CD4-positive, alpha-beta T cell (primary cell): Measurements from ENCODE around the gene SEMA6C. TPM values are rescaled to one million over a fixed set of nuclear protein-coding genes. Genes with fewer than 3 reads are reported as not detected.

Experiments
- ATAC-seq: fragments of 200-7000 bp; cut with Tn5 transposase; one replicate; pipeline ENCODE4 v1.10.0; 2022; ENCODE audit warnings: mild to moderate bottlenecking; ENCODE audit not compliant: poor library complexity
- CTCF ChIA-PET: fragments of 350-600 bp; sonication (Branson Sonifier 250); formaldehyde crosslinking; loops from one replicate; lab custom pipeline; 2021; ENCODE audit warnings: antibody characterized with exemption, inconsistent platforms; lab: Charles Lee
- POLR2A ChIA-PET: fragments of 350-600 bp; sonication (Branson Sonifier 250); formaldehyde crosslinking; loops from one replicate; lab custom pipeline; 2021; ENCODE audit warnings: antibody characterized with exemption, inconsistent platforms; lab: Charles Lee
- DNase-seq, 14 experiments: peaks; one replicate each; pipeline ENCODE4 v3.0.0-alpha.2; 2013 to 2020; ENCODE audit warnings: mixed read lengths in 2 of 14
- H3K27ac ChIP-seq, 2 donors: one replicate each; pipeline versions ENCODE4 v1.5.1 to v1.7.0; 2013; ENCODE audit warnings: low read length in 2 of 2, low read depth in 1 of 2, mild to moderate bottlenecking in 1 of 2
- H3K27me3 ChIP-seq, 2 experiments: 1 replicate in 1 of 2; 2 replicates in 1 of 2; pipeline versions ENCODE4 v1.6.1 to v1.7.0; 2013; ENCODE audit warnings: low read length in 2 of 2, control low read depth in 1 of 2, mild to moderate bottlenecking in 1 of 2, moderate library complexity in 1 of 2; ENCODE audit not compliant: insufficient read depth in 2 of 2, control insufficient read depth in 1 of 2
- H3K36me3 ChIP-seq: one replicate; pipeline ENCODE4 v1.6.1; 2013; ENCODE audit warnings: low read length, control low read depth; ENCODE audit not compliant: insufficient read depth
- H3K4me1 ChIP-seq: one replicate; pipeline ENCODE4 v1.6.1; 2013; ENCODE audit warnings: low read length, control low read depth; ENCODE audit not compliant: insufficient read depth
- H3K4me3 ChIP-seq: one replicate; pipeline ENCODE4 v1.5.1; 2013; ENCODE audit warnings: mild to moderate bottlenecking, low read length, moderate library complexity
- H3K9me3 ChIP-seq, 2 experiments: 1 replicate in 1 of 2; 2 replicates in 1 of 2; pipeline versions ENCODE4 v1.6.1 to v1.7.0; 2013; ENCODE audit warnings: low read length in 2 of 2, mild to moderate bottlenecking in 2 of 2, control low read depth in 1 of 2, moderate library complexity in 1 of 2; ENCODE audit not compliant: control insufficient read depth in 1 of 2, insufficient read depth in 1 of 2
- H3K27ac Mint-ChIP-seq: one replicate; pipeline ENCODE4 v1.8.0; 2020; ENCODE audit warnings: mixed read lengths
- H3K27me3 Mint-ChIP-seq: one replicate; pipeline ENCODE4 v1.8.0; 2021; ENCODE audit warnings: mixed read lengths
- H3K36me3 Mint-ChIP-seq: one replicate; pipeline ENCODE4 v1.8.0; 2021; ENCODE audit warnings: low read depth, mixed read lengths
- H3K4me1 Mint-ChIP-seq: one replicate; pipeline ENCODE4 v1.8.0; 2021; ENCODE audit warnings: low read depth, mixed read lengths
- H3K4me3 Mint-ChIP-seq: one replicate; pipeline ENCODE4 v1.8.0; 2020; ENCODE audit warnings: mild to moderate bottlenecking, mixed read lengths
- H3K9me3 Mint-ChIP-seq: one replicate; pipeline ENCODE4 v1.8.0; 2020; ENCODE audit warnings: mixed read lengths
- CTCF ChIP-seq: fragments of 200-600 bp; IDR thresholded peaks from one replicate; pipeline ENCODE4 v1.8.0; 2022; ENCODE audit warnings: antibody characterized with exemption, mild to moderate bottlenecking
- intact Hi-C, 2 experiments: fragments of 100-400 bp; cut with DNase I in 1 of 2; cut with micrococcal nuclease in 1 of 2; formaldehyde crosslinking; loops; one replicate each; pipeline versions ENCODE4 v1.15.1 to v1.9.0; 2023 to 2025; cut with DNase I, micrococcal nuclease
- total RNA-seq, 174 experiments: library from RNA in 2 of 174; stranded (reverse) in 2 of 174; gene quantifications; one replicate each; pipeline ENCODE4 v1.2.3 and lab custom pipeline; 2021 to 2026

Gene SEMA6C
- total RNA-seq, 2 experiments from 2014 or later = 3.8 to 5.5 TPM

GRCh38 chr1:151131701-151132334 lies 14.6 kb downstream of the SEMA6C start:
- Mint-ChIP-seq H3K27ac (peak overlapping the region; percentile 88), H3K9me3 (no peaks in the 10 kb centered on the region), H3K4me1 (peaks cover 15% of the 10 kb centered on the region), H3K27me3 (no peaks in the 10 kb centered on the region), H3K4me3 (peak overlapping the region; percentile 86), H3K36me3 (peaks cover 10% of the 10 kb centered on the region)
- no peak for TF ChIP-seq CTCF
- ChIA-PET POLR2A (interaction anchor here (0.5 to 3.0 kb wide), 16 partner anchors 9 to 833 kb away, joined by 3 to 40 read pairs (median 5); partner anchors contain the start of genes CDC42SE1, LYSMD1, SCNM1 and TNFAIP8L2), CTCF (interaction anchor here (0.8 kb wide), 1 partner anchor 10 kb away, joined by 3 read pairs; no protein-coding TSS in a partner anchor)
- H3K27ac ChIP-seq = no peak overlapping the region
- DNase-seq (no peak), ATAC-seq (no peak)
- peaks cover 0 to 9% of the 10 kb centered on the region in 2 experiments for H3K27me3 ChIP-seq
- H3K4me1 ChIP-seq = peaks cover 16% of the 10 kb centered on the region
- no peaks in the 10 kb centered on the region for H3K36me3 ChIP-seq
- peak overlapping the region; percentile 48 for H3K4me3 ChIP-seq
- intact Hi-C loops = no loop called here
- H3K9me3 ChIP-seq = peaks cover 0 to 8% of the 10 kb centered on the region in 2 experiments

GRCh38 chr1:151130987-151131586 lies 15.3 kb downstream of the SEMA6C start:
- DNase-seq (peak; percentile 58 to 88 (median 76)), ATAC-seq (peak; percentile 100)
- ChIA-PET POLR2A (interaction anchor here (0.5 to 3.0 kb wide), 17 partner anchors 8 to 832 kb away, joined by 3 to 40 read pairs (median 5); partner anchors contain the start of genes CDC42SE1, LYSMD1, SCNM1 and TNFAIP8L2), CTCF (interaction anchor here (0.8 to 1.1 kb wide), 3 partner anchors 11 to 106 kb away, joined by 3 read pairs; no protein-coding TSS in a partner anchor)
- TF ChIP-seq CTCF = no peak
- peaks cover 16% of the 10 kb centered on the region for H3K4me1 ChIP-seq
- H3K4me3 ChIP-seq = peak overlapping the region; percentile 48
- H3K9me3 ChIP-seq = peaks cover 0 to 8% of the 10 kb centered on the region in 2 experiments
- Mint-ChIP-seq H3K27me3 (no peaks in the 10 kb centered on the region), H3K4me3 (peak overlapping the region; percentile 86), H3K27ac (peak overlapping the region; percentile 88), H3K36me3 (peaks cover 15% of the 10 kb centered on the region), H3K4me1 (peaks cover 15% of the 10 kb centered on the region), H3K9me3 (no peaks in the 10 kb centered on the region)
- peaks cover 0 to 9% of the 10 kb centered on the region in 2 experiments for H3K27me3 ChIP-seq
- intact Hi-C loops = no loop called here
- no peaks in the 10 kb centered on the region for H3K36me3 ChIP-seq
- peak overlapping the region in 1 of 2 donors; percentile 10 for H3K27ac ChIP-seq

GRCh38 chr1:151128800-151129199 lies 17.6 kb downstream of the SEMA6C start:
- H3K36me3 Mint-ChIP-seq = peaks cover 18% of the 10 kb centered on the region
- H3K27me3 ChIP-seq = peaks cover 0 to 9% of the 10 kb centered on the region in 2 experiments
- intact Hi-C loops = no loop called here
- ChIA-PET CTCF (interaction anchor here (0.6 to 0.7 kb wide), 3 partner anchors 27 to 150 kb away, joined by 3 to 5 read pairs (median 4); no protein-coding TSS in a partner anchor), POLR2A (no interaction called here)
- no peak overlapping the region for H3K4me3 Mint-ChIP-seq
- H3K27ac ChIP-seq = no peak overlapping the region
- TF ChIP-seq CTCF = no peak
- H3K9me3 ChIP-seq = peaks cover 0 to 8% of the 10 kb centered on the region in 2 experiments
- peaks cover 23% of the 10 kb centered on the region for H3K4me1 Mint-ChIP-seq
- H3K27ac Mint-ChIP-seq = no peak overlapping the region
- H3K9me3 Mint-ChIP-seq = no peaks in the 10 kb centered on the region
- no peaks in the 10 kb centered on the region for H3K27me3 Mint-ChIP-seq
- ATAC-seq (no peak), DNase-seq (no peak)
- peaks cover 6% of the 10 kb centered on the region for H3K36me3 ChIP-seq
- H3K4me1 ChIP-seq = peaks cover 20% of the 10 kb centered on the region
- no peak overlapping the region for H3K4me3 ChIP-seq
